Activated naive CD8-positive, alpha-beta T cell (primary cell): ENCODE results near the gene EIF4G2.
"Not testable (repeated sequence)": the region's sequence is repeated elsewhere in the genome, so short reads cannot be mapped to it uniquely, and the experiment has no call there.

ENCODE experiments used
- H3K27ac Mint-ChIP-seq: one replicate; pipeline ENCODE4 v1.8.0; 2021; ENCODE audit warnings: mixed read lengths
- H3K27me3 Mint-ChIP-seq: one replicate; pipeline ENCODE4 v1.8.0; 2021; ENCODE audit warnings: mixed read lengths
- H3K36me3 Mint-ChIP-seq: one replicate; pipeline ENCODE4 v1.8.0; 2021; ENCODE audit warnings: mixed read lengths
- H3K4me1 Mint-ChIP-seq: one replicate; pipeline ENCODE4 v1.8.0; 2021; ENCODE audit warnings: low read depth, mixed read lengths
- H3K4me3 Mint-ChIP-seq: one replicate; pipeline ENCODE4 v1.8.0; 2021; ENCODE audit warnings: mild to moderate bottlenecking, mixed read lengths
- H3K9me3 Mint-ChIP-seq: one replicate; pipeline ENCODE4 v1.8.0; 2021; ENCODE audit warnings: low read depth, mixed read lengths

Gene EIF4G2

DNA sequence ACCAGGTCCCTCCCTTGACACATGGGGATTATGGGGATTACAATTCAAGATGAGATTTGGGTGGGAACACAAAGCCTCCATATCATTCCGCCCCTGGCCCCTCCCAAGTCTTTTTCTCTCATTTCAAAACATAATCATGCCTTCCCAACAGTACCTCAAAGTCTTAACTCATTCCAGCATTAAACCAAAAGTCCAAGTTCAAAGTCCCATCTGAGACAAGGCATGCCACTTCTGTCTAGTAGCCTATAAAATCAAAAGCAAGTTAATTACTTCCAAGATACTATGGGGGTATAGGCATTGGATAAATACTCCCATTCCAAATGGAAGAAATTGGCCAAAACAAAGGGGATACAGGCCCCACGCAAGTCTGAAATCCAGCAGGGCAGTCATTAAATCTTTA is 19.7 kb upstream of the EIF4G2 start:
- H3K36me3 Mint-ChIP-seq: peaks cover 7% of the 10 kb centered on the region
- H3K27me3 Mint-ChIP-seq: no peaks in the 10 kb centered on the region
- H3K4me3 Mint-ChIP-seq: no peak overlapping the region
- H3K4me1 Mint-ChIP-seq: peaks cover 9% of the 10 kb centered on the region
- no peaks in the 10 kb centered on the region for H3K9me3 Mint-ChIP-seq
- no peak overlapping the region for H3K27ac Mint-ChIP-seq

DNA sequence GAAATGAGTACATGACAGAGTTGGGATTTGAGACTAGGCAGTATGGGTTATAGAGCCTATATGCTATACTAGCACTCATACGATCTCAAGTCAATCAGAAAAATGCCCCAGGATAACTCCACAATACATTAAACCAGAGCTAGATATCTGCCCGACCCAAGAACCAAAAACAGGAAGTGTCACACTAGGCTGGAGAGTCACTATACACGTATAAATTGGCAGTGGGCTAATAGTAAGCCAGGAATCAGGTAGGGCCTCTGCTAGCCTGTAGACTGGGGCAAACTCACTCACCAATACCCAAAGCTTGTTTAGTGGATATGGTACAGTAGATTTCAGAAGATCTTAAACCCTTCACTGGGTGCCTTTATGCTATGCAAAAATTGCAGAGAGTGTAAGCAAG is 16.2 kb upstream of the EIF4G2 start:
- Mint-ChIP-seq H3K27me3 (no peaks in the 10 kb centered on the region), H3K4me1 (peaks cover 9% of the 10 kb centered on the region), H3K4me3 (no peak overlapping the region), H3K9me3 (no peaks in the 10 kb centered on the region), H3K36me3 (peaks cover 13% of the 10 kb centered on the region), H3K27ac (no peak overlapping the region)

DNA sequence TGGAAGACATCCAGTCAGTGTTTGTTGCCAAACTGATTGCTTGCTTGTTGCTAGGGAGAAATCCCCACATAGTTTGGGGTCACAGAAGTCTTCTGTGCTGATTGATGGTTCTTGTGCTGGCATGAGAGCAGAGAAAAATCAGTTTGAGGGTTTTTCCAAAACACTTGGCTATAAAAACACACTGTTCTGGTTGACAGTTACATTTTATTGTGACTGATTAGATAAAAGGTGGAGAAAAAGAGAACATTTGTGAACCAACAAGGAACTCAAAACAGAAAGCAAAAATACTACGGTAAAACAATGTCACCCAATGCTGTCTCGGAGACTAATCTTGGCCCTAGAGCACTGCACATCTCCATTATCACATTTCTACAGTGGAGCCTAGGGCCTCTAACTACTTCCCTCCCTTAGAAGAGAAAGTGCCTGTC is 14.4 kb upstream of the EIF4G2 start:
- Mint-ChIP-seq H3K9me3 (no peaks in the 10 kb centered on the region), H3K27ac (no peak overlapping the region), H3K4me3 (no peak overlapping the region), H3K27me3 (no peaks in the 10 kb centered on the region), H3K36me3 (peaks cover 13% of the 10 kb centered on the region), H3K4me1 (peaks cover 9% of the 10 kb centered on the region)

DNA sequence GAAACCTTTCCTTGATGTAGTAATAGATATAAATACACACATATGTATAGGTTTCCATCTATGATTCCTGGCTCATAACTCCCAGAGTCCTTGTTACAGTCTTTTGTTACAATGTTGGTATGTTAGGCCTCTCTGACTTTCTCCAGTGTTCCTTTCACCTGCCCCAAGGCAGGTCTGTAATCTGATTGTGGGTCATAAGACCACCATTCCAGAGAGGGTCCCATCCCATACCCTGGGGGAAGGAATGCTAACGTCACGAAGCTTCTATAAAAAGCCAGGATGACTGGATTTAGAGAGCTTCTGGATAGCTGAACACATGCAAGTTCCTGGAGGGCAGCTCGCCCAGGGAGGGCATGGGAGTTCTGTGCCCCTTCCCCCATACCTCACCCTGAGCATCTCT is 13.8 kb upstream of the EIF4G2 start:
- peaks cover 11% of the 10 kb centered on the region for H3K36me3 Mint-ChIP-seq
- H3K4me3 Mint-ChIP-seq, H3K27me3 Mint-ChIP-seq, H3K27ac Mint-ChIP-seq, H3K9me3 Mint-ChIP-seq, H3K4me1 Mint-ChIP-seq: not testable (repeated sequence)

DNA sequence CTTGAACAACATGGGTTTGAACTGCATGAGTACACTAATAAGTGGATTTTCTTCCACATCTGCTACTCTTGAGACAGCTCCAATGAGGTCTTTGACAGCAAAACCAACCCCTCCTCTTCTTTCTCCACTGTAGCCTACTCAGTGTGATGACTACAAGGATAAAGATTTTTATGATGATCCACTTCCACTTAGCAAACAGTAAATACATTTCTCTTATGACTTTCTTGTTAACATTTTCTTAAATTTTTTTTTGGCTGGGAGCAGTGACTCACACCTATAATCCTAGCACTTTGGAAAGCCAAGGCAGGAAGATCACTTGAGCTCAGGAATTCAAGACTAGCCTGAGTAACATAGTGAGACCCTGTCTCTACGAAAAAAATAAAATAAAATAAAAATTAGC is 9.9 kb upstream of the EIF4G2 start:
- Mint-ChIP-seq H3K4me3 (no peak overlapping the region), H3K27ac (no peak overlapping the region), H3K9me3 (no peaks in the 10 kb centered on the region), H3K4me1 (no peaks in the 10 kb centered on the region), H3K36me3 (peaks cover 8% of the 10 kb centered on the region), H3K27me3 (peaks cover 4% of the 10 kb centered on the region)

DNA sequence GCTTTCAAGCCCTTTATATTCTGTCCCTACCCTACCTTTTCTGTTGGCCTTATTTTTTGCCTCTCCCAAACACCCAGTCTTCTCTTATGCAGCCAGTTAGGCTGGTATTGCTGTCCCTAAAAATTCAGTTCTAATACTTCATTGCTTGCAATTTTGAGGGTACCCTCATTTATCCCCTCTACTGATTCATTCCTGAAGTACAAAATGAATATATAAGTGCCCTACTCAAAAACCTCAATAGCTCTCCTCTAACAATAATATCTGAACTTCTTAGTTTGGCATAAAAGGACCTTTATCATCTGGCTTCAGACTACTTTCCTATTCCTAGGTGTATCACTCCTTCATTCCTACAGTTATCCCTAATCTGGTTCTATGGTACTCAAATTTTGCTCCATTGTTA is 5.2 kb upstream of the EIF4G2 start:
- Mint-ChIP-seq H3K9me3 (no peaks in the 10 kb centered on the region), H3K36me3 (peaks cover 6% of the 10 kb centered on the region), H3K4me3 (no peak overlapping the region), H3K27me3 (peaks cover 7% of the 10 kb centered on the region), H3K4me1 (peaks cover 9% of the 10 kb centered on the region), H3K27ac (no peak overlapping the region)

DNA sequence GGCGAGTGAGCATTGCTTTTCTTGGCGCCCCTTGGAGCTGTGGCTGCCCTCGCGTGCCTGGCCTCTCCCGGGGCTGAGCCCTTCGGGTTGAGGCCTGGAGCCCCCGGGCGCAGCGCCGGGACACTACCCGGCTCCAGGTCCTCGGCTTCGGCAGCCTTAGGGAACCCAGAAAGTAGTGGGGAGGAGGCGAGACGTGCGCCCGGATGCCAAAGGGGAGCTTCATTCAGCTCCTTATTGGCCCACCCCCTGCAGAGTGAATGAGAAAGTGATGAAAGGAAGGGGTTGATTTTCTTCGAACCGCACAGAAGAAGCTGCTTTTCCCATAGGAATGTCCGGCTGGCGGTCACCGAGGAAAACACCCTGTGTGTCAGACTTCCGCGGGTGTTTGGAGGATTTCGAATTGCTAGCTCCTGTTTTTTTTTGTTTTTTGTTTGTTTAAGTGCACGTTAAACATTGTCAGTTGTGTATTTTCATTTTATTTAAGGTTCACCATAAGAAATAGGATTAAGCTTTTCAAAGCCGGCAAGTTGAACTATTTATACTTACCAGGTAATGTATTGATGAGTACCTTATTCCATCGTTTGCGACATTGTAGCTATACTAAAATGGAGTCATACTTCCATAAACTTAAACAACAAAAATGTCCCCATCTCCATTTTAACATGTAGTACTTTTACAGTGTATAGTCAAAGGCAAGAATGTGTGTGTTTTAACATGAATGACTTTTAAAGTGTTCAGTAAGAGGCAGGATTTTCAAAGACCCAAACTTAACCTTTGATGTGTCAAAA is 841 bp upstream of the EIF4G2 start:
- H3K36me3 Mint-ChIP-seq: peaks cover 23% of the 10 kb centered on the region
- H3K9me3 Mint-ChIP-seq: no peaks in the 10 kb centered on the region
- peak overlapping the region; percentile 98 for H3K27ac Mint-ChIP-seq
- peaks cover 2% of the 10 kb centered on the region for H3K27me3 Mint-ChIP-seq
- peak overlapping the region; percentile 93 for H3K4me3 Mint-ChIP-seq
- H3K4me1 Mint-ChIP-seq: peaks cover 36% of the 10 kb centered on the region

DNA sequence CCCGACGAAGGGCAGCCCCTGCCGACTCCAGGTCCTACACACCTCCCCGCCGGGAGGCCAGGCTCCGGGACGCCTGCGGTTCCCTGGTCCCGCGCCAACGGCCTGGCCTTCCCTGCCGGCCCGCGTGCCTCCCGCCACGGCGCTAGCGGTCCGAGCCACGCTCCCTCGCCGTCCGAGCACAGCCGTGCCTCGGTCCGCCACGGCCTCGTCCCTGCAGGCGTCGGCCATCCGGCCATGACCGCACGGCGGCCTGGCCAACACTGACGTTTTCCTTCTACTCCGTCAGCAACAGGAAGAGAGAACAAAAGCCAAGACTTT is 532 bp downstream of the EIF4G2 start:
- H3K27me3 Mint-ChIP-seq: peaks cover 2% of the 10 kb centered on the region
- H3K27ac Mint-ChIP-seq: peak overlapping the region; percentile 98
- no peaks in the 10 kb centered on the region for H3K9me3 Mint-ChIP-seq
- H3K4me3 Mint-ChIP-seq: peak overlapping the region; percentile 93
- peaks cover 33% of the 10 kb centered on the region for H3K36me3 Mint-ChIP-seq
- peaks cover 49% of the 10 kb centered on the region for H3K4me1 Mint-ChIP-seq

DNA sequence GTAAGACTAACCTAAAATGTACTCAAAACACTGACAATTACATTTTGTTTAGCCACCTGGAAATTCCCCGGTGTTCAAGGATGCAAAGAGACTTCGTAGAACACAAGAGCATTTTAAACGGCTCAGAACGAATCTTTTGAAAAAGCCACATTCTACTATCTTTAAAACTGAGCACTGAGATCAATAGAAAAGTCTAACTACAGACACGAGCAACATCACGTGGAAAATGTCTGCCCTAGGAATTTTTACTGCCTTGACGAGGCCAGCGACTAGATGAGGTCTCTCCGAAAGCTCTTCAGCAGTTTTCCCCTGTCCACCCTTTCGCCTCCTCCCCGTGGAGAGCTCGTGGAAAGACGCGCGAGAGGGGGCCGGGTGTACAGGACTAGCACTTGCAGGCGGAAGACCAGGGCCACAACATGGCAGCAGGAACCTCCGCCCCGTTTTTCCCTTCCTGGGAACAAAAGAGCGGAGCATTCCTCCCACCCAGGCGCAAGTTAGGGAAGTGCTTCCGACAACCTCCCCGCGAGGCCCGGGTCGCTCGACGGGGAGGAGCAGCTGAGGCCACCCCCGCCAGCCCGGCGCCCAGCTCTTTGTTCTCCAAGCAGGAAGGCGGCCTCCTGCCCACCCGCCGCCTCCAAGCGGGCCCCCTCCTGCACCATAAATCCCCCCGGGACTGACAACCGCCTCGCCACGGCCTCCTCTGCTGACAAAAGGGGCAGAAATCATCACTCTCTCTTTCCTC is 1.1 kb downstream of the EIF4G2 start:
- H3K4me3 Mint-ChIP-seq: peak overlapping the region; percentile 93
- H3K9me3 Mint-ChIP-seq: no peaks in the 10 kb centered on the region
- H3K27ac Mint-ChIP-seq: peak overlapping the region; percentile 93
- peaks cover 2% of the 10 kb centered on the region for H3K27me3 Mint-ChIP-seq
- peaks cover 53% of the 10 kb centered on the region for H3K4me1 Mint-ChIP-seq
- peaks cover 31% of the 10 kb centered on the region for H3K36me3 Mint-ChIP-seq

DNA sequence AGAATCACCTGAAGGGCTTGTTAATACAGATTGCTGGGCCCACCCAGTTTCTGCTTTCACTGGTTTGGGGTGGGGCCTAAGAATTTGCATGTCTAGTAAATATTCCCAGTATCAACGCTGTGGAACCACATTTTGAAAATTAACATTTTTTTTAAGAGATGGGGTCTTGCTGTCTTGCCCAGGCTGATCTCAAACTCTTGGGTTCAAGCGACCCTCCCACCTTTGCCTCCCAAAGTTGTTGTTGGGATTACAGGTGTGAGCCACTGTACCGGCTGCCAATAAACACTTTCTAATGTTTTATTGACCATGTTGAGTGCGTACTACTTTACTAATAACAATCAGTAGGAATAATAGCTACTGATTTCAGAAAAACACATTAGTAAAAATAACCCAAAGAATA is 2.5 kb downstream of the EIF4G2 start:
- Mint-ChIP-seq H3K4me1 (peaks cover 67% of the 10 kb centered on the region), H3K27me3 (no peaks in the 10 kb centered on the region), H3K9me3 (no peaks in the 10 kb centered on the region), H3K36me3 (peaks cover 32% of the 10 kb centered on the region), H3K27ac (peak overlapping the region; percentile 93), H3K4me3 (peak overlapping the region; percentile 93)

DNA sequence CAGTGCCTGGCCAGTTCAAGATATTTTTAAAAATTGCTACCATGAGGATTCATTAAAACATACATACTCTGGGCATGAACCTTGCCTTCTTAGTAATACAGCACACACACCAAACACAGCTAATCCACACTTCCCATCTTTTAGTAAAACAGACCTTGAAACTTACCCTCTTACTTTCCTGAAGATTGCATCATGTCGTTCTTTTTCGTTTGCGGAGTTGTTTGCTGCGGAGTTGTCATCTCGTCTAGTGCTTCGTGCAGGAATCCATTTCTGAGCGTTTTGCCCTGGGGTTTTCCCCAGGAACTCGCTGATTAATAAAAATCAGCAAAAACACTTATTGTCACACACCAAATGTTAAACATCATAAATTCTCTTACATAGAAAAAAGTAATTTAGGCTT is 3.0 kb downstream of the EIF4G2 start:
- H3K9me3 Mint-ChIP-seq: no peaks in the 10 kb centered on the region
- H3K4me1 Mint-ChIP-seq: peaks cover 71% of the 10 kb centered on the region
- H3K36me3 Mint-ChIP-seq: peaks cover 35% of the 10 kb centered on the region
- no peaks in the 10 kb centered on the region for H3K27me3 Mint-ChIP-seq
- peak overlapping the region; percentile 93 for H3K4me3 Mint-ChIP-seq
- peak overlapping the region; percentile 93 for H3K27ac Mint-ChIP-seq

DNA sequence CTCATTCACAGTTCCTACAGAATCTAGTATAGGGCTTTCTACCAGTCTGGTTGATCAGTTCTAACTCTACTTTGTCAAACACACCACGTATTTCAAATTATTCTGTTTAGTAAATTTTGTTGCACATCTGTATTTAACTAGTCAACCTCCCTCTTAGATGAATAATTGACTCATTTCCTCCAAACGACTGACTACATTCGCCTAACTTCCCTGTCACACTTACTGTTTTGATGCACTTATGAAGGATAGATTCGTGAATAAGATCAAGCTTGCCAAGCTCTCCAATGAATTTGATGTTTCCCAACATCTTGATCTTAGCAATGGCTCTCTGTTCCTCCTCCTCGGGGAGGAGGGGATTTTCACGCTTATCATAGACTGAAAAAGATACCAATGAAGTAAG is 5.0 kb downstream of the EIF4G2 start:
- Mint-ChIP-seq H3K4me3 (peak overlapping the region; percentile 67), H3K9me3 (no peaks in the 10 kb centered on the region), H3K27me3 (no peaks in the 10 kb centered on the region), H3K36me3 (peaks cover 51% of the 10 kb centered on the region), H3K4me1 (peaks cover 83% of the 10 kb centered on the region), H3K27ac (peak overlapping the region; percentile 90)

DNA sequence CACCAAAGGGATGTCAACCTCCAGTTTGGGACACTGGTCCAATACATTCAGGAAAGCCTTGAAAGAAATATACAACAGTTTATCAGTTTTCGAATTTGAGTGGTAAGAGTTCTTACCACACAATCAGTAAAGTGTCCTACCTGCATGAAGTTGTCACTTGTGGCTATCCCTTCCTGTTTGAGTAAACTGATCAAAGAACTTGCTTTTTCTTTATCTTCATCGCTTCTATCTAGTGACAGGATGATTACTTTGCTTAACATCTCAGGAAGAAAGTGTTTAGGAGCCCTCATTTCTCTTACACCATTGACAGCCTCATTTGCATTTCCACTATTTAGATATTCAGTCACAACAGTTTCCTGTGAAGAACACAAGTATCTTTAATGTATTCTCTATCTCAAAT is 8.4 kb downstream of the EIF4G2 start:
- Mint-ChIP-seq H3K9me3 (no peaks in the 10 kb centered on the region), H3K4me1 (peaks cover 82% of the 10 kb centered on the region), H3K4me3 (peak overlapping the region; percentile 49), H3K36me3 (peaks cover 51% of the 10 kb centered on the region), H3K27ac (peak overlapping the region; percentile 93), H3K27me3 (no peaks in the 10 kb centered on the region)

DNA sequence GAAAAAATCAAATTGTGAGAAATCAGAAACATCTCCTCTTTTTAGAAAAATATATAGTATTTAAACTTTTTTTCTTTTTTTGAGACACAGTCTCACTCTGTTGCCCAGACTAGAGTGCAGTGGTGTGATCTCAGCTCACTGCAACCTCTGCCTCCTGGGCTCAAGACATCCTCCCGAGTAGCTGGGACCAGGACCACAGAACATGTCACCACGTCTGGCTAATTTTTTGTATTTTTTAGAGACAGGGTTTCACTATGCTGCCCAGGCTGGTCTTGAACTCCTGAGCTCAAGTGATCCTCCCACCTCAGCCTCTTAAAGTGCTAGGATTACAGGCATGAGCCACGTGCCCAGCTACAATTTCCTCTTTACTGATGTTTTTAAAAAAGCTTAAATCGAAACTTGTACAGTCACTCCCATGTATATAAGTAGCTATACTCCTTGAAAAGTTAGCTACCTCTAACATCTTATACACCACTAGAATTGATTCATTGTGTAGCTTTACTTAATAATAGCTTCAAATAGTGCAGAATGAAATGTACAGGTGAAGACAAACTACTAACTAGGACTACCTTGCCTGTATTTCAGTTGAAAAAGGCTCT is 10.3 kb downstream of the EIF4G2 start:
- H3K27me3 Mint-ChIP-seq: no peaks in the 10 kb centered on the region
- H3K4me3 Mint-ChIP-seq: peak overlapping the region; percentile 39
- peaks cover 69% of the 10 kb centered on the region for H3K4me1 Mint-ChIP-seq
- H3K9me3 Mint-ChIP-seq: no peaks in the 10 kb centered on the region
- peak overlapping the region; percentile 93 for H3K27ac Mint-ChIP-seq
- peaks cover 36% of the 10 kb centered on the region for H3K36me3 Mint-ChIP-seq

DNA sequence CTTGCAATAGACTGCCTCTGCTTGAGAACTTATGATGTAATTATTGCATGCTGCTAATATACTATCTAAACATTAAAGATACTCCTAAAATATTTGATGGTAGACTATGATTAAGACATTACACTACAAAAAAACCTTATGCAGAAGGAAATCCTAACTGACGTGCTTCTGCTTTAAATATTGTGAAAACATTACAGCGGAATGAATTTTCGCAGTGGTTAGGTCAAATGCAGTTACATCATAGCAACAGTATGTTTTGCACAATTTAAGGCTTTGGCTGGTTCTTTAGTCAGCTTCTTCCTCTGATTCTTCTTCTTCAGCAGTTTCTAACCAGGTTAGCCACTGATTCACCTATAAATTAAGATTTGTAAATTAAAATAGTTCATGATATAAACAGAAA is 11.2 kb downstream of the EIF4G2 start:
- no peaks in the 10 kb centered on the region for H3K9me3 Mint-ChIP-seq
- H3K27ac Mint-ChIP-seq: no peak overlapping the region
- no peak overlapping the region for H3K4me3 Mint-ChIP-seq
- H3K4me1 Mint-ChIP-seq: peaks cover 68% of the 10 kb centered on the region
- peaks cover 35% of the 10 kb centered on the region for H3K36me3 Mint-ChIP-seq
- no peaks in the 10 kb centered on the region for H3K27me3 Mint-ChIP-seq
